GM19395 (cell line): ENCODE measurements around the gene NFIX.

Experiments used
- ATAC-seq: cut with Tn5 transposase; IDR thresholded peaks from one replicate; pipeline ENCODE4 v1.9.1; 2021; ENCODE audit warnings: mild to moderate bottlenecking, moderate library complexity; ENCODE audit not compliant: unreplicated experiment

NFIX gene

DNA sequence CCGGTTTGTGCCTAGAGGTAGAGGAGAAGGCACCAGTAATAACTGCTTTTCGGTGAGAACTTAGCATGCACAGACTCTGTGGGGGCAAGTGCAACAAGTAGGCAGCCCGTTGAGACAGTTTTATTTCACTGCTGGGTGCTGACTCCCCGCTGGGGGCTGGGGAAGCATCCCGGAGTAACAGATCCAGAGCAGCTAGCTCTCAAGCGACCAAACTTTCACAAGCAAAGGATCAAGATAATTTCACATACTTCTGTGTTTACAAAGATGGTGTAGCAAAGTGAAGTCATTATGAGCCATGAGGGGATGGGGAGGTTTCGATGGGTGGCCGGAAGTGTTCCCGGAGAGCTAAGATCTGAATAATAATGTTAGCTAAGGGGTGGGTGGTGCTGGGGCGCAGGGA, 125.5 kb downstream of the NFIX start:
- no peak for ATAC-seq

DNA sequence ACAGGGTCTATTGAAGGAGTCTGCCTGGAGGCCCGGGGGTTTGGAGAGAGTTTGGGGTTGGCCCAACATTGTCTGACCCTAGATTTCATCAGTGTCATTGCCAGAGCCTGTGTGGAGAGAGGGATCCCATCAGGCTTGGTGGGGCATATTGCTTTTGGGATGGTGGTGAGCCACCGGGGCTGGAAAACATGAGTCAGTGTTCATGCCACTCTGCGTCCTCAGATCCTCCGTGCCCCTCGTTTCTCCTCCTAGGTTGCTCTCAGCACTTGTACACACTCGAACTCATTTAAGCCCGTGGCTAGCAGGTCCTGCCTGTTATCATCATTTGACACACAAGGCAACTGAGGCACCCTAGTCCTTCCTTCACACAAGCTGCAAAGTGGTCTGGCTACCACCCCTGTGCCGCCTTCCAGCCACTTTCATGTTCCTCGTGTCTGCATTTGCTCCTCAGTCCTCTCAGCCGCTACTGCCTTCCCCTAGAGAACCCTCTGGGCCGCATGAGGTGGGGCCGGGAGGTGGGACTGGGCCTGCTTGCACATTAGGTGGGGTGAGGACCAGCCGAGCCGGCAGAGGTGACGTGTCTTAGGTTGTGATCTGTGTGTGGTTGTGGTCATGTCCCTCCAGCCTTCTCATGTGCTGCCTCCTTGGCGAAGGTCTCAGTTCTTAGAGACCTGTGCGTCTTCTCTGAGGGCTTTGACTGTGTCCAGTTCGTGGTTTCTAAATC, 126.4 kb downstream of the NFIX start:
- no peak for ATAC-seq

DNA sequence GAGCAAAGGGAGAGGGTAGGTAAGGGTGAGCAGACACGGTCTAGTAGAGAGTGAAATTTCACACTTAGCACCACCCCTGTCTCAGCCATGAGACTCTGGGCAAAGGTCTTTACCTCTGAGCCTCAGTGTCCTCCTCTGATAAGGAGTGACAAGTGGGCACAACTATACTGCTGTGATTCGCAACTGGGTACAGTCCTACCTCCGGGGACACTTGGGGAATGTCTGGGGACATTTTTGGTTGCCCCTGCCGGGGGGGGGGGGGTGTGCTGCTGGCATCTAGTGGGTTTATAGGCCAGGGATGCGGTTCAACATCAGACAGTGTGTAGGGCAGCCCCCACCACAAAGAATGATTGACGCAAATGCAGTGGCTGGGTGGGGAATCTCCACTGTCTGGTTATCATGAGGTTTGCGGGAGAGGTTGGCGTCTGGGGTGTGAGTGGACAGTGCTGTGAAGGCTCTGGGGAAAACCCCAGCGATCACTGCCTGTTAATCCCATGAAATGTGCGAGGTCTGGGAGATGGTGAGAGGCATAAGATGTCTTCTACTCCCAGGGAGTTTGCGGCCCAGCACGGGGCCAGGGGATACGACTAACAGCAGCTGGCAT, 127.1 kb downstream of the NFIX start:
- ATAC-seq: no peak

DNA sequence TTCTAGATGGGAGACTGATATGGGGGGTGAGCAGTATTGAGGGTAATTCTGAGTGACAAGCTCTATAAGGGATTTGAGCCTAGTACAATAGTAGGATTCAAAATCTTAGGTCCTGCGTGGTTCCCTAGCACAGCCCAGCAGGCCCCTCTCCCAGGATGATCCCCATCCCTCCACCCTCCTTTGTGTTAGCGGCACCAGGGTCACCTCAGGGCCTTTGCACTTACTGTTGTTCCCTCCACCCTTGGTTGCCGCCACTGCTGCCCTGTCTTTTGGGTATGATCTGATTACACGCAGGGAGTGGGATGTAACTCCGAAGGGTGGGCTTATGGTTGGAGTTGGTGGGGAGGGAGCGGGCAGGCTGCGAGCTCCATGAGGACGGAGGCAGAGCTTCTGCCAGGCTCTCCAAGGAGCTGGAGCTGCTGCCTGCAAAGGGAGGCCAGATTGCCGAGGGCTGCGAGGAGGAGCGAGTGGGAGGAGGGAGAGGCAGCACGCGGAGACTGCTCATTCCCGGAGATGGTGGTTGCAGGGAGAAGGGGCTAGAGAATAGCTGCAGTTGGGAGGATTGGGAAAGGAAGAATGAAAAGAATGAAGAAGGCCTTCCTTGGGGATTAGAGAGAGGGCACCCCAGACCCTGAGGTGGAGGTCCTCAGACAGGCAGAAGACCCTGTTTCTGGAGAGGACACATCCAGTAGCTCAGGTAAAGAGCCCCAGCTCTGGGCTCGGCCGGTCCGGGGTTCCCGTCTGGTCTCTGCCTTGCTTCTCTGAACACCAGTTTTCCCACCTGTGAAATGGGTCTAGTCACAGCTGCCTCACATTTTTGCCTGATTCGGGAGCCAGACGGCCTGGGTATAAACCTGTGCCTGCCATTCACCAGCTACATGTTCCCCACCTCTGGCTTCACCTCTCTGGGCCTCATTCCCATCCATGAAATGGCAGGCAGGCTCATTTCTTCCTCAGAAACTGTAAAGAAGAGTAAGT, 128.0 kb downstream of the NFIX start:
- no peak for ATAC-seq

DNA sequence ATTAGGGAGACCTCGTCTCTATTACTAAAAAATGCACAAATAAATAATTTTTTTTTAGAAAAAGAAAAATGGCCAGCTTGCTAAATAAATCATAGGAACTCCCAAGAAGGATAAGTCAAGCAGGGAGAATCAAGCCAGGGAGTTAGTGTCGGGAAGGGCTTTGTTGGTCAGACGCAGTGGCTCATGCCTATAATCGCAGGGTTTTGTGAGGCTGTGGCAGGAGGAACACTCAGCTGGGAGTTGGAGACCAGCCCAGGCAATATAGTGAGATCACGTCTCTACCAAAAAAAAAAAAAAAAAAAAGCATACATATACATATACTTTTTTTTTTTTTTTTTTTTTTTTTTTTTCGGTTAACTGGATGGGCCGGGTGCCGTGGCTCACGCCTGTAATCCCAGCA, 131.8 kb downstream of the NFIX start:
- no peak for ATAC-seq

DNA sequence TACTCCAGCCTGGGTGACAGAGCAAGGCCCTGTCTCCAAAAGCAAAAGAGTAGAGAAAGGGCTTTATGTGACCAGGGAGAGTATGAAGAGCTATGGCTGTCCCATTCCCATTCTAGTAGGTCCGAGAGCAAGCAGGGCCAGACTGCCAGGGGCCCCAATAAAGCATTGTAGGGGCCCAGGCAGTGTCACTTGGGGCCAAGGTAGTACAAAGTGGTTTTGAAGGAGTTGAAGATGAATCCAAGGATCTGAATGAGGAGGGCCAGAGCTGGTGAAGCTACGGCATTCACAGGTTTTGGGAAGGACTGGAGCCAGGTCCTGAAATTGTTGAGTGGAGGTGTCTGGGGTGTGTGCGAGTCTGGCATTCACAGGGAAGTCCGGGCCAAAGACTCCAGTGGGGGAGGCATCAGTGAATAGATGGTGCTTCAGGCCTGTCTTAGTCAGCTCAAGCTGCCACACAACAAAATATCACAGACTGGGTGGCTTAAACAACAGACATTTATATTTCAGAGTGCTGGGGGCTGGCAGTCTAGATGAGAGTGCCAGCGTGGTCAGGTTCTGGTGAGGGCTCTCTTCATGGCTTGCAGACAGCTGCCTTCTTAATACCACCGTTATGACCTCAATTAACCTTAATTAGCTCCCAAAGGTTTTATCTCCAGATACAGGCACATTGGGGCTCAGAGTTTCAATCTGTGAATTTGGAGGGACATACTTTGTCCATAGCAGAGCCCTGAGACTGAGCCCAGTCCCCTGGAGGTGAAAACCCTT, 132.7 kb downstream of the NFIX start:
- no peak for ATAC-seq

DNA sequence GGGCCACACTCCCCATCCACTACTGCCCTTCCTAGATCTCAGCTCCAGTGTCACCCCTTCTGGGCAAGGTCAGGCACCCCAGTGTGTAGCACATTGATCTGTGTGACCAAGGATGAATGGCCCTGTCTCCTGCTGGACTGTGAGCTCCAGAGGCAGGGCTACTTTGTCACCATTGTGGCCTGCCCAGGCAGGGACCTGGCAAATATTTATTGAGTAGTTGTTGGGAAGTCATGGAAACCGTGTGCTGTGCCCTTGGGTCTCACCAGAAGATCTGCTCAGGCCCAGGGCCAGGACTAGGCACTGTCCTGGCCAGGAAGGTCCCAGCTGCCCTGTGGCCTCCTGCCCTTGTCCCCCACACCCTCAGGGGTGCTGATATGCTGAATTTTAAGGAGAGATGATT, 133.3 kb downstream of the NFIX start:
- ATAC-seq: no peak

DNA sequence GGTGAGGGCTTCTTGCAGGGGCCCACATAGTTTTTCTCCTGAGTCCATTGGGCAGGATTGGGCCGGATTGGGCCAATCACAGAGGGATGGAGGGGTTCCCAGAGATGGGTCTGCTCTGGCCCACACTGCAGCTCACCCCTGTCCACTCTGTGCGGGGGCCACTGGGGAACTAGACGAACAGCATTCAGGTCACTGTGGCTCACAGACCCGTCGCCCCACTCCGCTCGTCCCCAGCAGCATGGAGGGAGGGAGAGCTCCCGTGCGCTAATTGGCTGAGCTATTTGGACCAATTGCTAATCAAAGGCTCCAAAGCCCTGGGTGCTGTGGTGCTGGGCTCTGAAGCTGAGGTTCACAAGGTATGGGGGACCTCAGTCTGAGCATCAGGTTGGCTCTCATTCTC, 134.1 kb downstream of the NFIX start:
- no peak for ATAC-seq

DNA sequence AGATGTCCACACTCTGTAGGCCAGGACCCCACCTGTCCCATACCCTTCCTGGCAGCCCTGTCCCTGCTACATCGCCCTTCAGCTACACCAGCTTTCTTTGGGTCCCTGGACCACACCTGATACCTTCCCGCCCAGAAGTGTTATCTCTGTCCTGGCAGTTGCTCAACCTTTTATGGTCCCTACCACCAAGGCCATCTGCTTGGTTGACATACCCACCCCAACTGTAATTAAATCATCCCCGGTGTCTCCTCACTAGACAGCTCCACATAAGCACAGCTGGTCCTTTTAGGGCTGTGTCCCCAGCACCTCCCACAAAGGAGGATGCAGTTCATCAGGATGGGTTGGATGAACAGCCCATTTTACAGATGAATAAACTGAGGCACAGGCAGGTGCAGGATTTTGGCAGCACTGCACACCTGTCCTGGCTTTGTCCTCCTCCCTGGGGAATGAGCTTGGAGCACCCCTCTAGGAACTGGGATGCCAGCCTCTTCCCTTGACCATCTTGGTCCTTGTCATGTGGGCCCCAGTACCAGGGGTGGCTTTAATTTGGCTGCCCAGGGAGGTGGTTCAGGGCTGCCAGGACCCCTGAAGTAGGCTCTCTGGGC, 135.7 kb downstream of the NFIX start:
- ATAC-seq: no peak

DNA sequence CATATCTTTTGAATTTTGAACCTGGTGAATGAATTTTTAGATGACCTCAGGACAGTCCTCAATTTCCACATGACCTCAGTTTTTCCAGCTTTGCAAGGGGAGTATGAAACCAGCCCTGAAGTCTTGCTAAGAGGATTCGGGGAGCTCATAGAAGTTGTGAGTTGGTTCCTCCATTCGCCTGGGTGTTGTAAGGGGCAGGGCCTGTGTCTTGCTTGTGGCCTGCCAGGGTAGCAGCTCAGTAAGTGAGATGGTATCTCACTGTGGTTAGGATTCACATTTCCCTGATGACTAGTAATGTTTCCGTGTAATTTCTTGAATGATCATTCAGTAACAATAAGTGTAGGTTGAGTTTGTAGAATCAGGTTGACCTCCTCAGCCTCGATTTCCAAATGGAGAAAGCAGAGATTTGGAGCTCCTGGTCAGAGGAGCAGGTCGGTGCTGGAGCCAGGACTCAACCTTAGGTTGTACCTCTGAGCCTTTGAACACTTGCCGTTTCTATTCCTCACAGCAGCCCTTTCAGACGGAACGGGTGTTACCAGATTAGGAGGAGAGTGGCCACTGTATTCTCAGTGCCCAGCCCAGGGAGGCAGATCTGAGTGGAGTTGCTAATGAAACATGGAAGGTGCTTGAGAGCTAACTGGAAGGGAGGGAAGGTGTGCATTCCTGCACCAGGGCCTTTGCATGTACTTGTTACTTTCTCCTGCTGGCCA, 137.4 kb downstream of the NFIX start:
- no peak for ATAC-seq

DNA sequence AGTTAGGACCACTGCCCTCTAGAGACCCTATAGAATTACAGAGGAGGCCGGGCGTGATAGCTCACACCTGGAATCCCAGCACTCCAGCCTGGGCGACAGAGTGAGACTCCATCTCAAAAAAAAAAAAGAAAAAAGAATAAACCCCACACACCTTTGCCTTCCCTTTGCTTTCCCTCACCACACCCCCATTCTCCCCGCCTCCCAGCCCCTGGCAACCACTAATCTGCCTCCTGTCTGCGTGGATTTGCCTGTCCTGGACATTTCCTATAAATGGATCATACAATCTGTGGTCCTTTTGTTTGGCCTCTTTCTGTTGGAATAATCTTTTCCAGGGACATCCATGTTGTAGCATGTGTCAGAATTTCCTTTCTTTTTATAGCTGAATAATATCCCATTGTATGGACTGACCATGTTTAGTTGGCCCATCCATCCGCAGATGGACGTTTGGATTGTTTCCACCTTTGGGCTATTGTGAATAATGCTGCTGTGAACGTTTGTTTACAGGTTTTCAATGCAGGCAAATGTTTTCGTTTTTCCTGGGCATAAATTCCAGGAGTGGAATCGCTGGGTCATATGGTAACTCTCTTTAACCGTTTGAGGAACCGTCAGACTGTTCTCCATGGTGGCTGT, 138.1 kb downstream of the NFIX start:
- ATAC-seq: no peak

DNA sequence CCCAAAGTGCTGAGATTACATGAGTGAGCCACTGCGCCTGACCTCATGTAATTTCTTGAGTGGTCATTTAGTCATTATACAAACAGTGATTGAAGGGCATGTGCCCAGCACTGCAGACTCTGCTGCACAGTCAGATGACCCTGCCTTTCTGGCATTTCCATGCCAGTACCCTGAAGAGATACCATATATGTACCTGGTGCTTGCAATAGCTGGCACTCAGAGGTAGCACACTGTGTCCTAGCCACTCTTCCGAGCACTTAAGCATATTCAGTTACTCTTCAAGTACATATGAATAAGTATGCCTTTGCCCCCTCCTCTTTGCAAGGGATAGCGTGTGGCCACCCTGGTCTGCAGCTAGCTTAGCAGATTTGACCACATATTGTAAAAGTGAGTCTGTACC, 139.4 kb downstream of the NFIX start:
- ATAC-seq: no peak

DNA sequence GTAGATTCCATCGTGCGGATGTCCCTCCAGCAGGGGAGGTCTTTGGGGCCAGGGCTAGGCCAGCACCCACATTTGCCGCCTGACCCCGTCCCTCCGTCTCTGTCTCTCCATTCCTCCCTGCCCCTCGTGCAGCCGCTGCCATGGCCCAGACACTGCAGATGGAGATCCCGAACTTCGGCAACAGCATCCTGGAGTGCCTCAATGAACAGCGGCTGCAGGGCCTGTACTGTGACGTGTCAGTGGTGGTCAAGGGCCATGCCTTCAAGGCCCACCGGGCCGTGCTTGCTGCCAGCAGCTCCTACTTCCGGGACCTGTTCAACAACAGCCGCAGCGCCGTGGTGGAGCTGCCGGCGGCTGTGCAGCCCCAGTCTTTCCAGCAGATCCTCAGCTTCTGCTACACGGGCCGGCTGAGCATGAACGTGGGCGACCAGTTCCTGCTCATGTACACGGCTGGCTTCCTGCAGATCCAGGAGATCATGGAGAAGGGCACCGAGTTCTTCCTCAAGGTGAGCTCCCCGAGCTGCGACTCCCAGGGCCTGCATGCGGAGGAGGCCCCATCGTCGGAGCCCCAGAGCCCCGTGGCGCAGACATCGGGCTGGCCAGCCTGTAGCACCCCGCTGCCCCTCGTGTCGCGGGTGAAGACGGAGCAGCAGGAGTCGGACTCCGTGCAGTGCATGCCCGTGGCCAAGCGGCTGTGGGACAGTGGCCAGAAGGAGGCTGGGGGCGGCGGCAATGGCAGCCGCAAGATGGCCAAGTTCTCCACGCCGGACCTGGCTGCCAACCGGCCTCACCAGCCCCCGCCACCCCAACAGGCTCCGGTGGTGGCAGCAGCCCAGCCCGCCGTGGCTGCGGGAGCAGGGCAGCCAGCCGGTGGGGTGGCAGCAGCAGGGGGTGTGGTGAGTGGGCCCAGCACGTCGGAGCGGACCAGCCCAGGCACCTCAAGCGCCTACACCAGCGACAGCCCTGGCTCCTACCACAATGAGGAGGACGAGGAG, 140.1 kb downstream of the NFIX start:
- no peak for ATAC-seq

DNA sequence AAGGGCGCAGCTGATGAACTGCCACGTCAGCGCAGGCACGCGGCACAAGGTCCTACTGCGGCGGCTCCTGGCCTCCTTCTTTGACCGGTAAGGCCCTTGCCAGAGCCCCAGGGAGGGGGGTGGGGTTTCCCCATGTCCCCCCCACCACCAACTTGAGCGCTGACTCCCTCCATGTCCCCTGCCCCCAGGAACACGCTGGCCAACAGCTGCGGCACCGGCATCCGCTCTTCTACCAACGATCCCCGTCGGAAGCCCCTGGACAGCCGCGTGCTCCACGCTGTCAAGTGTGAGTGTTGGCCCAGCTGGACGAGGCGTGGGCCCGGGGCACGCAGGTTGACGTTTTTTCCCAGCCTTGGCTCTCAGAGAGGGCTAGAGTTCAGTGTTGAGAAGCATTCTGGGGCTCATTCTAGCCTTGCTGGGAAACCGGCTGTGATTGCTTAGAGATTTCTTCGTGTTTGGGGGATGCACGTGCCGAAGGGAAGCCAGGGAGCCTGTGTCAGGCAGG, 142.1 kb downstream of the NFIX start:
- ATAC-seq: no peak

DNA sequence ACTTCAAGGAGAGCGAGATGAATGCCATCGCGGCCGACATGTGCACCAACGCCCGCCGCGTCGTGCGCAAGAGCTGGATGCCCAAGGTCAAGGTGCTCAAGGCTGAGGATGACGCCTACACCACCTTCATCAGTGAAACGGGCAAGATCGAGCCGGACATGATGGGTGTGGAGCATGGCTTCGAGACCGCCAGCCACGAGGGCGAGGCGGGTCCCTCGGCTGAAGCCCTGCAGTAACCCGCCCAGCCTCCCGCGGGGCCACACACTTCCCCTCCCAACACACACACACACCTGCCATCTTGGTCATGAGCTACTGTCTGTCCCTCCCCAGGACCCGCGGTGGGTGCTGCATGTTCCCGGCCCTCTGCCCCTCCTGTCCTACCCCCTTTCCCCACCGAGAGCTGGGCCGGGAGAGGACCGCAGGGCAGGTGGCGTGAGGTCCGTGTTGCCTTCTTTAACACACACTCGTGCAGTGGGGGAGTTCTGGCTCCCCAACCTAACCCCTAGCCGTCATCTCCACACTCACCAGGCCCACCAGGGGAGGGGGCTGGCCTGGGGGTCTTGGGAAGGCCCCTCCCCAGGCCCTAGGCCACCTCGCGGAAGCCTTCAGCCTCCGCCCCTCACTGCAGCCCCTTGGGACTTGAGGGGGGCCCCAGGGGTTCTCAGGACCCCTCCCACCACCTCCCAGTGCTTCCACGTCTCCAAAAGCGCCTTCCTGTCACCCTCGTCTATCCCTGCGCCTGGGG, 143.1 kb downstream of the NFIX start:
- no peak for ATAC-seq

DNA sequence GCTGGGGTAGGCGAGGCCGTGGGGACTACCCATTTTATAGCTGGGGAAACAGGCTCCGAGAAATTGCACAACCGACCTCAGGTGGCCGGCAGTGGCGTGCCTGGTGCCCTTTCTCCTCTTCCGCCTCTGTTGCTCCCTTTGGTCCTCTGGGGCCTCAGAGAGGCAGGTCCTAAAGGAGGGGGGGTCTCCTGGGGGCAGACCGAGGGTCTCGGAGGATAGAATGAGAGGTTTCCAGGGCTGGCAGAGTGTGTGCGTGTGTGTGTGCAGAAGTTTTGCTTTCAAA, 143.6 kb downstream of the NFIX start:
- no peak for ATAC-seq

DNA sequence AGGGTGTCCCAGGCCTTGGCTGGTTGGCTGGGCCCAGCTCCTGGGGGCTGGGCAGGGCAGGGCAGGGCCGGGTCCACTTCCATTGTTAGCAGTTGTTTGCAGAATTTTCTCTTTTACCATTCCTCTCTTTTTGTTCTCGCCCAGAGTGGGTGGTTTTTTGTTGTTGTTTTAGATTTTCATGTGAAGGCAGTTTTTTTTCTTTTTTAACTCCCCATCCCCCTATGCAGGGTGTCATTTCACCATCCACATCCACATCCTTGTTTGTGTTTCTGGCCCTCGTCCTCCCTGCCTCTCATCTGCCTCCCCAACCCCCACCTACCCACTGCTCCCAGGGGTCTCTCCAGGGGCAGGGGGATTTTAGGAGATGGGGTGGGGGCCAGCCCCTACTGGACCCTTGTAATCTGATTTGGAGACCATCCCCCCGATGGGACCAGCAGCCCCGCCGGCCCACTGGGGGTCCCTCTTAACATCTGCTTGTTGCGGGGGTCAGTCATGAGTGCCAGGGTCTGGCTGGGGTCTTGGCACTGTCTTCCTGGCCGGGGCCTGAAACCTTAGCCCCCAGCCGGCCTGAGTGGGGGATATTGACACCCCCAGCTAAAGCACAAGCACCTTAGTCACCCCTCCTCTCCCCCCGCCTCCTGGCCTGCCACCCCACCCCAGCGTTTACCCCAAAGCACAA, 144.5 kb downstream of the NFIX start:
- ATAC-seq: no peak
